ENCODE data around the gene PDE6G. TPM values are rescaled to one million over a fixed set of nuclear protein-coding genes. Genes with fewer than 3 reads are reported as not detected.

PDE6G gene
- total and polyA plus RNA-seq, 2 of the 13 experiments (the other 11 are each of a cell fraction or from before 2014, with no cell fraction given): 1.4 to 6.7 TPM

DNA sequence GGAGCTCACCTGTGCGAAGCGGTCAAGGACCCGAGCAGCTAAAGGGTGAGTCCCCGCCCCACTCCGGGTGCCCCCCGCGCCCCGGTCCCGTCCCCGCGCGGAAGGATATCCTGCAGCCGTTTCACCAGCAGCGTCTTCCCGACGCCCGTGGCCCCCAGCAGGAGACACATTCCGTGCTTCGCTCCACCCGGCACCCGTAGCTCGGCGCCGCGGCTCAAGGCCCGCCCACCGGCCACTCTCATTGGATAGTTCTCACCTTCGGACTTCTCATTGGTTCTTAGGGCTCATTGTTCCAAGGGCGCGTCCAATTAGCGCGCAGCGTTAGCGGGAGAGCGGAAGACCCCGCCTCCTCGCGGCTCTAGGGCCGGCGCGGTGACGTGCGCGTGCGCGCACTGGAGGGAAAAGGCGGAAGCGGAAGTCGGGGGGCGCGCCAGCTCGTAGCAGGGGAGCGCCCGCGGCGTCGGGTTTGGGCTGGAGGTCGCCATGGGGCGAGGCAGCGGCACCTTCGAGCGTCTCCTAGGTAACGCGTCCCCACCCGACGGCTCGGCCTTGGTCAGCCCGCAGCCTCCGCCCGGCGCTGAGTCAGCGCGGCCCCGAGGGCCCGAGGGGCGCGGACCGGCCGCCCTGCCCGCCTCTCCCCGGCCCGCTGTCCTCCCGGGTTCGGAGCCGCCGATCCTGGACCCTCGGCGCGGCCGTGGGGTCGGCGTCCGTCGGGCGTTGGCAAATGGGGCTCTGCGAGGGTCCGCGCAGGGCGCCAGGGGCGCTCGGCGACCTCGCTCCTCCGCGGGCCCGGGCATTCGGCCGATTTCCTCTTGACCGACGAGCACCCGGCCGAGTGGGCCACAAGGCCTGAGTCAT, 27.5 kb upstream of the PDE6G start, which contains the start of the genes ARL16 and HGS (continued):
- TF ChIP-seq, protein P1, sequence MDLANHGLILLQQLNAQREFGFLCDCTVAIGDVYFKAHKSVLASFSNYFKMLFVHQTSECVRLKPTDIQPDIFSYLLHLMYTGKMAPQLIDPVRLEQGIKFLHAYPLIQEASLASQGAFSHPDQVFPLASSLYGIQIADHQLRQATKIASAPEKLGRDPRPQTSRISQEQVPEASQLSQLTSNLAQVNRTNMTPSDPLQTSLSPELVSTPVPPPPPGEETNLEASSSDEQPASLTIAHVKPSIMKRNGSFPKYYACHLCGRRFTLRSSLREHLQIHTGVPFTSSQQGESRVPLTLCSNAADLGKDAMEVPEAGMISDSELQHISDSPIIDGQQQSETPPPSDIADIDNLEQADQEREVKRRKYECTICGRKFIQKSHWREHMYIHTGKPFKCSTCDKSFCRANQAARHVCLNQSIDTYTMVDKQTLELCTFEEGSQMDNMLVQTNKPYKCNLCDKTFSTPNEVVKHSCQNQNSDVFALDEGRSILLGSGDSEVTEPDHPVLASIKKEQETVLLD (CRISPR knock-in tag; IDR thresholded peaks at IDR 0.05; ENCODE audit: low read depth): peak; percentile 73; the same call in 1 of the 2 replicates
- no peak for TF ChIP-seq ZEB1 (IDR thresholded peaks at IDR 0.05; ENCODE audit: insufficient replicate concordance, low read depth)
- TF ChIP-seq, protein P2, sequence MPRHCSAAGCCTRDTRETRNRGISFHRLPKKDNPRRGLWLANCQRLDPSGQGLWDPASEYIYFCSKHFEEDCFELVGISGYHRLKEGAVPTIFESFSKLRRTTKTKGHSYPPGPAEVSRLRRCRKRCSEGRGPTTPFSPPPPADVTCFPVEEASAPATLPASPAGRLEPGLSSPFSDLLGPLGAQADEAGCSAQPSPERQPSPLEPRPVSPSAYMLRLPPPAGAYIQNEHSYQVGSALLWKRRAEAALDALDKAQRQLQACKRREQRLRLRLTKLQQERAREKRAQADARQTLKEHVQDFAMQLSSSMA (CRISPR knock-in tag; IDR thresholded peaks at IDR 0.05): no peak
- peak; percentile 86; the same call in 1 of the 2 replicates for TF ChIP-seq ZSCAN20 (CRISPR knock-in tag; IDR thresholded peaks at IDR 0.05; ENCODE audit: borderline replicate concordance)
- no peak for TF ChIP-seq KDM3A (CRISPR knock-in tag; IDR thresholded peaks at IDR 0.05; ENCODE audit: low read depth)
- no peak for TF ChIP-seq ZNF781 (CRISPR knock-in tag; IDR thresholded peaks at IDR 0.05; ENCODE audit: borderline replicate concordance, not compliant biosample characterization)
- 0 out of 2 replicates have a peak, but pooled peaks have one; percentile 49 for TF ChIP-seq ZBTB3 (CRISPR knock-in tag; IDR thresholded peaks at IDR 0.05; ENCODE audit: borderline replicate concordance, low read depth)
- TF ChIP-seq, protein P3, sequence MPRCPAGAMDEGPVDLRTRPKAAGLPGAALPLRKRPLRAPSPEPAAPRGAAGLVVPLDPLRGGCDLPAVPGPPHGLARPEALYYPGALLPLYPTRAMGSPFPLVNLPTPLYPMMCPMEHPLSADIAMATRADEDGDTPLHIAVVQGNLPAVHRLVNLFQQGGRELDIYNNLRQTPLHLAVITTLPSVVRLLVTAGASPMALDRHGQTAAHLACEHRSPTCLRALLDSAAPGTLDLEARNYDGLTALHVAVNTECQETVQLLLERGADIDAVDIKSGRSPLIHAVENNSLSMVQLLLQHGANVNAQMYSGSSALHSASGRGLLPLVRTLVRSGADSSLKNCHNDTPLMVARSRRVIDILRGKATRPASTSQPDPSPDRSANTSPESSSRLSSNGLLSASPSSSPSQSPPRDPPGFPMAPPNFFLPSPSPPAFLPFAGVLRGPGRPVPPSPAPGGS (CRISPR knock-in tag; IDR thresholded peaks at IDR 0.05): peak; percentile 66; the same call in 1 of the 2 replicates
- TF ChIP-seq PLRG1 (conservative IDR thresholded peaks at IDR 0.05): no peak
- TF ChIP-seq, protein P4, sequence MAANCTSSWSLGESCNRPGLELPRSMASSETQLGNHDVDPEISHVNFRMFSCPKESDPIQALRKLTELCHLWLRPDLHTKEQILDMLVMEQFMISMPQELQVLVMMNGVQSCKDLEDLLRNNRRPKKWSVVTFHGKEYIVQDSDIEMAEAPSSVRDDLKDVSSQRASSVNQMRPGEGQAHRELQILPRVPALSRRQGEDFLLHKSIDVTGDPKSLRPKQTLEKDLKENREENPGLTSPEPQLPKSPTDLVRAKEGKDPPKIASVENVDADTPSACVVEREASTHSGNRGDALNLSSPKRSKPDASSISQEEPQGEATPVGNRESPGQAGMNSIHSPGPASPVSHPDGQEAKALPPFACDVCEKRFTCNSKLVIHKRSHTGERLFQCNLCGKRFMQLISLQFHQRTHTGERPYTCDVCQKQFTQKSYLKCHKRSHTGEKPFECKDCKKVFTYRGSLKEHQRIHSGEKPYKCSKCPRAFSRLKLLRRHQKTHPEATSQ (CRISPR knock-in tag; IDR thresholded peaks at IDR 0.05; ENCODE audit: borderline replicate concordance): 0 out of 2 replicates have a peak, but pooled peaks have one; percentile 22
- TF ChIP-seq, protein P5, sequence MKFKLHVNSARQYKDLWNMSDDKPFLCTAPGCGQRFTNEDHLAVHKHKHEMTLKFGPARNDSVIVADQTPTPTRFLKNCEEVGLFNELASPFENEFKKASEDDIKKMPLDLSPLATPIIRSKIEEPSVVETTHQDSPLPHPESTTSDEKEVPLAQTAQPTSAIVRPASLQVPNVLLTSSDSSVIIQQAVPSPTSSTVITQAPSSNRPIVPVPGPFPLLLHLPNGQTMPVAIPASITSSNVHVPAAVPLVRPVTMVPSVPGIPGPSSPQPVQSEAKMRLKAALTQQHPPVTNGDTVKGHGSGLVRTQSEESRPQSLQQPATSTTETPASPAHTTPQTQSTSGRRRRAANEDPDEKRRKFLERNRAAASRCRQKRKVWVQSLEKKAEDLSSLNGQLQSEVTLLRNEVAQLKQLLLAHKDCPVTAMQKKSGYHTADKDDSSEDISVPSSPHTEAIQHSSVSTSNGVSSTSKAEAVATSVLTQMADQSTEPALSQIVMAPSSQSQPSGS (CRISPR knock-in tag; IDR thresholded peaks at IDR 0.05): peak; percentile 31; the same call in 1 of the 2 replicates
- TF ChIP-seq GPN1 (CRISPR knock-in tag; IDR thresholded peaks at IDR 0.05; ENCODE audit: borderline replicate concordance): no peak
- TF ChIP-seq GFI1 (CRISPR knock-in tag; IDR thresholded peaks at IDR 0.05; ENCODE audit: borderline replicate concordance): peak; percentile 40; the same call in 1 of the 2 replicates
- TF ChIP-seq ZNF124 (CRISPR knock-in tag; IDR thresholded peaks at IDR 0.05): 0 out of 2 replicates have a peak, but pooled peaks have one; percentile 53
- TF ChIP-seq, protein P6, sequence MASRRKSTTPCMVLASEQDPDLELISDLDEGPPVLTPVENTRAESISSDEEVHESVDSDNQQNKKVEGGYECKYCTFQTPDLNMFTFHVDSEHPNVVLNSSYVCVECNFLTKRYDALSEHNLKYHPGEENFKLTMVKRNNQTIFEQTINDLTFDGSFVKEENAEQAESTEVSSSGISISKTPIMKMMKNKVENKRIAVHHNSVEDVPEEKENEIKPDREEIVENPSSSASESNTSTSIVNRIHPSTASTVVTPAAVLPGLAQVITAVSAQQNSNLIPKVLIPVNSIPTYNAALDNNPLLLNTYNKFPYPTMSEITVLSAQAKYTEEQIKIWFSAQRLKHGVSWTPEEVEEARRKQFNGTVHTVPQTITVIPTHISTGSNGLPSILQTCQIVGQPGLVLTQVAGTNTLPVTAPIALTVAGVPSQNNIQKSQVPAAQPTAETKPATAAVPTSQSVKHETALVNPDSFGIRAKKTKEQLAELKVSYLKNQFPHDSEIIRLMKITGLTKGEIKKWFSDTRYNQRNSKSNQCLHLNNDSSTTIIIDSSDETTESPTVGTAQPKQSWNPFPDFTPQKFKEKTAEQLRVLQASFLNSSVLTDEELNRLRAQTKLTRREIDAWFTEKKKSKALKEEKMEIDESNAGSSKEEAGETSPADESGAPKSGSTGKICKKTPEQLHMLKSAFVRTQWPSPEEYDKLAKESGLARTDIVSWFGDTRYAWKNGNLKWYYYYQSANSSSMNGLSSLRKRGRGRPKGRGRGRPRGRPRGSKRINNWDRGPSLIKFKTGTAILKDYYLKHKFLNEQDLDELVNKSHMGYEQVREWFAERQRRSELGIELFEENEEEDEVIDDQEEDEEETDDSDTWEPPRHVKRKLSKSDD (CRISPR knock-in tag; IDR thresholded peaks at IDR 0.05; ENCODE audit: low read depth): no peak
- TF ChIP-seq NFE2L1 (CRISPR knock-in tag; IDR thresholded peaks at IDR 0.05; ENCODE audit: borderline replicate concordance): no peak
- TF ChIP-seq TRIM24 (CRISPR knock-in tag; IDR thresholded peaks at IDR 0.05): no peak
